ENCODE data around the gene ADARB2.
"Not testable (repeated sequence)": the region's sequence is repeated elsewhere in the genome, so short reads cannot be mapped to it uniquely, and the experiment has no call there.

Gene ADARB2

DNA sequence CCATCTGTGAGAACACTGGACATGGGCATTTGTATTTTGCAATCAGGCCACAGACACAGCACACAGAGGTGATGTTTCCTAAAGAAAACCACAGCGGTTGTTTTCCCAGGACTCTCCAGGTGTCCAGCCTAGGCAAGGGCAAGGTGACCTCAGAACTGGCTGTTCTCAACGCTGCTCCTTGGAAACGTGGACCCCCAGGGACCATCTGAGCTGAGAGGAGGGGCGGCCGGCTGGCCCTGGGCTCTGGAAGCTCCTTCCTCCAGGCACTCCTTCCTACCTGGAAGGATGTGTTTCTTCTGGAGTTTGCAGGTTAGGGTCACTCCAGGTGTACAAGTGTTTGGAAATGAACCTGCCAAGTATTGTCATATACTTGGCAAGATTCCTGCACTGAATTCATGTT, 103.1 kb downstream of the ADARB2 start:
- DNase-seq: no peak

DNA sequence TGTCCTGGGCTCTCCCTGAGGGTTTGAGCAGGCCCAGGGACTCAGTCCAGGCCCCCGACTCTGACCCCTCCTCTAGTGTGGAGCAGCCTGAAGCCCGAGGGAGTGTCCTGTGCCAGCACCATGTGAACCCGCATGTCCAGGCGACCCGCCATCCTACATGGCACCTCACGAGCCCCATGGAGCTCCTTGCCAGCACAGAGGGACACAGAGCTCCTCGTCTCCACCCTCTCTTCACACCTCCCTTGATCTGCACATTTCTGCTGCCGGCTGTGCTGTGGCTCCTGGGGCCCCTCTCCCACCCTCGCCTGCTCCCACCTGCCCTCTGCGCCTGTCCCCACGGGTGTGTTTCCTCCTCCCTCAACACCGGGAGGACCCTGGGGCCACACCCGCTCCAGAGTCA, 103.5 kb downstream of the ADARB2 start:
- no peak for DNase-seq

DNA sequence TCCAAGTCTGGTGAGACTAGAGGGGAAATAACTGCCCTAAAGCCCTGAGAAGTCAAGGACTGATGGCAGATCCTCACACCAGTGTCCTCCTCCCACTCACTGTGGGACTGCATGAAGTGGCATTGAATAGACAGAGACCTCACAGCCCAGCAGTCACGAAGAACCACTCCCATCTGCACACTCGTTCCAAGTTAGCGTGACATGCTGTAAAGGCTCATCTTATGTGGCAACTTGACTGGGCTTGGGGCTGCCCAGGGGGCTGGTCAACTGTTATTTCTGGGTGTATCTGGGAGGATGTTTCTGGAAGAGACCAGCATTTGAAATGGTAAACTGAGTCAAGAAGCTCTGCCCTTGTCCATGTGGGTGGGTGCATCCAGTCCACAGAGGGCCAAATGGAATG, 104.7 kb downstream of the ADARB2 start:
- DNase-seq: no peak

DNA sequence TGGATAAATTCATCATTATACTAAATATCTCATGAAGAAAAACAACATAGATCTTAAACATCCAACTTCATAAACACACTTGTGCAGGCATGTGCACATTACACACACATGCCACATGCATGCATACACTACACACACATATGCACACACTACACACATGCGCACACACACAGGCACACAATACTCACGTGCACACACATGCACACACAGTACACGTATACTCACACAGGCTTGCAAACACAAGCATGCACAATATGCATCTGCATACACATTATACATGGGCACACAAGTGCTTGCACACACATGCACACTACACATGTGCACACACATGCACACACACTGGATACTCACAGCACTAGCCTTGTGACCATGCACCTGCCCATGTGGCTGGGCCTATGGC, 105.2 kb downstream of the ADARB2 start:
- DNase-seq: no peak

DNA sequence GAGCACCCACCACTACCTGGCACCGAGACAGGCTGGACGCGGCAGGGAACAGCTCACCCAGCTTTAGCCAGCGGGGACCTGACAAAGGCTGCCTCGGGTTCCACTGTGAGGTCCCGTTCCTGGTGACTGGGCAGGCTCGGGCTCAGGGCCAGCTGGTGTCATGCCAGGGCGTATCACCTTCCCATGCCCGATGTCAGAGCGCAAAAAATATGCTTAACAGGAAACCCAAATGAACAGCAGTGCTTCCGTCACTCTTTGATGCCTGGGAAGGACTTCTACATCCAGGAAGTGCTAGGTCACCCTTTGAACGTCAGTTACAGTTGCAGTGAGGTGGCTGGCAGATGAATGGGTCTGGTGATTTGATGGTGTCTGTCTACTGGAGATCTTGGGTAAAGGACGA, 106.0 kb downstream of the ADARB2 start:
- DNase-seq: no peak

DNA sequence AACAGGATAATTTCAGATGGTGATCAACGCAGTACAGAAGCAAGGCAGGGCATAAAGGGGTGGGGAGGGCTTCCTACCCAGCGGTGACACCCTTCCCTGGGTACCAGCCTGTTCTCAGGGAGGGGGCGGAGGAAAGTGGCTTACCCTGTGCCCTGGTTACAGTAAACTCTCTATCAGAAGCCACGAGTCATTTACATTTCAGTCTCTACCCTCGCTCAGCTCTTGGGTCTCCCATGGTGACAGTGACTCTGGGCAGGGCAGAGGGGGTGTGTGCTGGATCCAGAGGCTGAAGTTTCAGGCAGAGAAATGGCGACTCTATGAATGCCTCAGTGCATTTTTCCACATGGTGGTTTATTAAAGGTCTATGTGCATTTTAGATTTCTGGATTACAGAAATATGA, 107.0 kb downstream of the ADARB2 start:
- no peak for DNase-seq

DNA sequence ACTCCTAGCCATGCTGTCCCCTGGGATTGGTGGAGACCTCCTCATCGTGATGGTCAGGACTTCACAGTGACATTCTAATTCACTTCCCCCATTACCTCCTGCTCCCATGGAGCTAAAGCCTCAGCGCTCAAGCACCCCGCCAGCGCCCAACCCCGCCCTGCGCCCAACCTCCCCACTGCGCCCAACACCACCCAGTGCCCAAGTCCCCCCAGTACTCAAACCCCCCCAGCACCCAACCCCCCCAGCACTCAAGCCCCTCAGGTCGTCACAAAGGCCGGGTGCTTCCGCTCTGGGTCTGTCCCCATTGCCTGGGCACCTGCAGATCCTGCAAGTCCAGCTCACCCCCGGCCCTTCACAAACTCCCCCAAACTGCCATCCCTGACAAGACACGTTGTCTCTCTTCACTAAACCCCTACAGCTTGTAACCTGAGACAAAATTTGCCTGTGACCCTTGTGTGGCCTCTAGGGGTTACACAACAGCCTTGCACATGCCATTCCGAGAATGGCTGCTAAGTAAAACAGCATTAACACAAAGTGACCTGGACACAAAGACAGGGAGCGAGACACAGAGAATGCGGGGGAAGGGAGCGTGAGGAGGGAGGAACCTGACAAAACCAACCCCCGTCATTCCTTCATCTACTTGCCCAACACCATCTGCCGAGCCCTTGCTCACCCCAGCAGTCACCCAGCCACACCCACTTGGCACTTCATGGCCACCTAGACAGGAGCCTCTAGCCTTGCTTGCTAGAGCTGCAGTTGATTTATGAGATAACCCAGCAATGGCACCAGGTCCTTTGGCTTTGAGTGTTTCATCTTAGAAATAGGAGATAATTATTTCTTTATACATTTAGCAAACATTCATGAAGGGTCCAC, 107.8 kb downstream of the ADARB2 start:
- DNase-seq: no peak

DNA sequence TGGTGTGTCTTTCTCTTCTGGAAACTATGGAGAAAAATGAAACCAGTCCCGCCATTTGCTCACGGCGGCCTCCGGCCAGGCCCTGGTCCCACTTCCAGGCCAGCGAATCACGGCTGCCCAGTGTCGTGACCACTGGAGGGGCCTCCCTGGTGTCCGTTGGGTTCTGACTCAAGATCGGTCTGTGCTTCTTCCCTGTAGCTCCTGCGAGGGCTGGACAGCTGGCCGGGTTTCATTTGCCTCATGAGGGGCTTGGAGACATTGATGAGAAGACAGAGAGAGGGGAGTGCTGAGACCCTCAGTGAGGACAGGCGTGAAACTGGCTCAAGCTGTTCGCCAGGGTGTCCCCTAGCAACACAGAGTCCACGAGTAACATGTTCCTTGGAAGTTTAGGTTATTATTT, 108.6 kb downstream of the ADARB2 start:
- no peak for DNase-seq

DNA sequence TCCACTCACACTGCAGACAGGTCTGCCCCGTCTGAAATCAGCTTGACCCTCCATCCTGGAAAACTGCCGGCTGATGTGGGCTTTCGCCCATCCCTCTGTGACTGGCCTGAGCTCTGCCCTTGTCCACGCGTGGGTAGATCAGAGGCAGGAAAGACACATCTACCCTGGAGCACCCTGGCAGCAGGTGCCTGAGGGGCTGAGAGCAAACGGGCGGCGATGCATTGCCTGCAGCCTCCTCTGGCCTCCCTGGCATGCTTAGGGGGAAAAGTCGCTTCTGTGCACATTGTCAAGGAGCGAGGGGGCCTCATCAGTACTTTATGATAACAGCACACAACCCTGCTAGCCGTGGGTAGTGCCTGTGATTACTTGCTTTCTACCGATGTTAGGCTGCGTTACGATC, 109.4 kb downstream of the ADARB2 start:
- DNase-seq: no peak

DNA sequence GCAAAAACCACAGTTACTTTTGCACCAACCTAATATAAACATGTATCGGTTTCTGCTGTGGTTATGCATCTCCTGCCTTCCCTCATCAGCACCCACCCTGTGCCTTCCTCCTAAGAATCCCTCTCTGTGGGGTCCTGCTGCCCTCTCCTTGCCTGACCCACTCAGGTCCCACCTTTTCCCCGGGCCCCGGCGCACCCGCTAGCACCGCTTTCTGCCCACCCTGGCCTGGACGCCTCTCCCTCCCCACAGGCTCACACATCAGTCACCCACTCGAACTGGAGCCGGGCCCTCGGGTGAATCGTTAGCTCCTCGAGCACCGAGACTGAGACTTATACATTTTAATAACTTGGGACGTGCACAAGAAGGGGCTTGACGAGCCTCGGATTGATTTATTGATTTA, 110.5 kb downstream of the ADARB2 start:
- no peak for DNase-seq

DNA sequence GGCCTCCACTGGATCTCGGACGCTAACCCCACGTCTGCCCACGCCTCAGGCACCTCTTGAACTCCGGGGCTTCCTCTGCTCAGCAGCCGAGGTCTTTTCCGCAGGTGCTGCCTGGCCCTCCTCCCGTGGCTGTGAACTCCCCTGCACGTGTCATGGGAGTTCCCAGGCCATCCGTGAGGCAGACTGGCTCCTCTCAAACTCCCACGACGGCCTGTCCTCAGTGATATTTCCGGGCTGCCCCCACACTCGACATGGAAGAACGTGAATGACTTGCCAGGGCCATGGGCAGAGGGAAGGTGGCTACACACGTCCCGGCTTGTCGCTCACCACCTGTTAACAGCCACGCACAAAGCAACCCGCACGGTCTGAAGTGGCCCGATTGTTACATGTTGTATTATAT, 110.9 kb downstream of the ADARB2 start:
- no peak for DNase-seq

DNA sequence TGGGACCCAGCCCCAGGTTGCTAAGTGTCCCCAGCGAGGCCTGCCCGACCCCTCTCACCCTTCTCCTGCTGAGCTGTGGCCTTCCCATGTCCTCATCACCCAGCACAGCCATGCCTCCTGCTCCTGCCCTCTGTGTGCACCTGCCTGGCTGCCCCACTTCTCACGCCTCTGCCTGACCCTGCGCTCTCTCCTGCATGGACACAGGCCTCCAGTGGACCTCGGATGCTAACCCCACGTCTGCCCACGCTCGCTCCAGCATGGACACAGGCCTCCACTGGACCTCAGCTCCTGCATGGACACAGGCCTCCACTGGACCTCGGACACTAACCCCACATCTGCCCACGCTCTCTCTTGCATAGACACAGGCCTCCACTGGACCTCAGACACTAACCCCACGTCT, 111.6 kb downstream of the ADARB2 start:
- no peak for DNase-seq

DNA sequence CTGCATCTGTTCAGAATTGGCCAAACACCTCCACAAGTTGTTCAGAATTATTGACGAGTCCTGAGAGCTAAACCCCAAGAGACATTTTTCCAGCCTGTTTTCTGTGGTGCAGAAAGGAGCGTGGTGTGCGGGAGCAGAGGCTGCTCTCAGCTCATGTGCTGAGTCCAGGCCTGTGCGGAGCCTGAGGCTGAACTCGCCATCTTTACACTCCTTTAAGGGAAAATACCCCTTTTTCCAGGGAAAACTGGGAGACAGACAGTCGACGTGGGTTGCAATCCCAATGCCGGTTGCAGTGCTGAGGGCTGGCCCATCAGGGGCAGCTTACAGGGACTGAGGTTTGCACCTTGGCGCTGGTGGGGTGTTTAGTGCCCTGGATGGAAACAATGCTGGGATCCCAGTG, 112.2 kb downstream of the ADARB2 start:
- no peak for DNase-seq

DNA sequence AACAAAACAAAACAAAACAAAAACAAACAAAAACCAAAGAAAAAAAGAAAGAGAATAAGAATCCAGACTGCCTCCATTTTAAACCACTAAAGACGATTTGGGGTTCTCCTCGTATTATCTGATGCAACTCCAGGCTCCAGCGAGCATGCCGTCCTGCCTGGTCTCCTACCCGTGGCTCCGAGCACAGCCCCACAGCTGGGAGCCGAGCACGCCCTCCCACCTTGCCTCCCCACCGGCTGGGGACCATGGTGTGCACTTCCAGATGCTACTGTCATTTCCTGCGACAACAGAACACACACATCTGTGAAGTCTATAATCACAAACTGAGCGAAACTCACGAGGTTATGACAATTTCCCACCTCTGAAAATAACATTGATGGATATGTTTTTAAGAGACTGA, 113.1 kb downstream of the ADARB2 start:
- no peak for DNase-seq

DNA sequence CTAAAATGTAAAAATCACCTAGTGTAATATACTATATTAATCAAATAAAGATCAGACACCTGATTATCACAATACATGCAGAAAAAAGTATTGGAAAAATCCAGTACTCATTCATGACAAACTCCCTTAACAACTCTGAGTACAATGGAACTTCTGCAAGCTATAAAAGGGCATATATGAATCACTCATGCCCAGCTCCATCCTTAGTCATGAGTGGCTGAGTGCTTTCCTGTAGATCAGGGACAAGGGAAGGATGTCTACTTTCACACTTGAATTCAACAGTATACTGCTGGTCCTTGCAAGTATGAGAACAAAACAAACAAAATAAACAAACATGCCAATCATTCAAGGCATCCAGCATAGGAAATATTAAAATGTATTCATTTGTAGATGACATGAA, 116.5 kb downstream of the ADARB2 start:
- DNase-seq: no peak

DNA sequence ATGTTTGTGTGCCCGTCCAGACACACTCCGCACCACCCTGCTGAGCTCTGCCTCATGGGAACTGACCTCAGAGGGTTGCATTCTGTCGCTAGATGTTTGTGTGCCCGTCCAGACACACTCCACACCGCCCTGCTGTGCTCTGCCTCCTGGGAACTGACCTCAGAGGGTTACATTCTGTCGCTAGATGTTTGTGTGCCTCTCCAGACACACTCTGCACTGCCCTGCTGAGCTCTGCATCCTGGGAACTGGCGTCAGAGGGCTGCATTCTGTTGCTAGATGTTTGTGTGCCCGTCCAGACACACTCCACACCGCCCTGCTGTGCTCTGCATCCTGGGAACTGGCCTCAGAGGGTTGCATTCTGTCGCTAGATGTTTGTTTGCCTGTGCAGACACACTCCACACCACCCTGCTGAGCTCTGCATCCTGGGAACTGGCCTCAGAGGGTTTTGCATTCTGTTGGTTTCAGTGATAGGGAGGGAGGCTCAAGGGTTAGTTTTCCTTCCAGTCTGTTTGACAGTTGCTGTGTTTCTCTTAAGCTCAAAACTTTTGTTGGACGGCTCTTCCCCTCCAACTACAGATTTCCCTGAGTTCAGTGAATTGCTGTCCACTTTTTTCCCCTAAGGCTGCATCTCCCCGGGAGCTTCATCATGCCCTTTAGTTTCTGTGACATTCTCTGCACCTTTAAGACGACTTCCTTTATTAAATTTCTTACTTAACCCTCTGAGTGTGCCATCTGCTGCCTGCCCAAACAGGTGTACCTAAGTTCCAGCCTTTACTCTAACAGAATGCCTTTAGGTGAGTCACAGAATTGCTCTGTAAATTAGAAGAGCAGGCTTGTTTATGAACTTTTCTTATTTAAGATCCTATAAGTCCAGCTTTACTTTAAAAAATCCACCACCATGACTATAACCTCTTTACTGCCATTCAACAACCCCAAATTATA, 119.7 kb downstream of the ADARB2 start:
- DNase-seq: not testable (repeated sequence)

DNA sequence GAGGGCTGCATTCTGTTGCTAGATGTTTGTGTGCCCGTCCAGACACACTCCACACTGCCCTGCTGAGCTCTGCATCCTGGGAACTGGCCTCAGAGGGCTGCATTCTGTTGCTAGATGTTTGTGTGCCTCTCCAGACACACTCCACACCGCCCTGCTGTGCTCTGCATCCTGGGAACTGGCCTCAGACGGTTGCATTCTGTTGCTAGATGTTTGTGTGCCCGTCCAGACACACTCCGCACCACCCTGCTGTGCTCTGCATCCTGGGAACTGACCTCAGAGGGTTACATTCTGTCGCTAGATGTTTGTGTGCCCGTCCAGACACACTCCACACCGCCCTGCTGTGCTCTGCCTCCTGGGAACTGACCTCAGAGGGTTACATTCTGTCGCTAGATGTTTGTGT, 120.6 kb downstream of the ADARB2 start:
- not testable (repeated sequence) for DNase-seq

DNA sequence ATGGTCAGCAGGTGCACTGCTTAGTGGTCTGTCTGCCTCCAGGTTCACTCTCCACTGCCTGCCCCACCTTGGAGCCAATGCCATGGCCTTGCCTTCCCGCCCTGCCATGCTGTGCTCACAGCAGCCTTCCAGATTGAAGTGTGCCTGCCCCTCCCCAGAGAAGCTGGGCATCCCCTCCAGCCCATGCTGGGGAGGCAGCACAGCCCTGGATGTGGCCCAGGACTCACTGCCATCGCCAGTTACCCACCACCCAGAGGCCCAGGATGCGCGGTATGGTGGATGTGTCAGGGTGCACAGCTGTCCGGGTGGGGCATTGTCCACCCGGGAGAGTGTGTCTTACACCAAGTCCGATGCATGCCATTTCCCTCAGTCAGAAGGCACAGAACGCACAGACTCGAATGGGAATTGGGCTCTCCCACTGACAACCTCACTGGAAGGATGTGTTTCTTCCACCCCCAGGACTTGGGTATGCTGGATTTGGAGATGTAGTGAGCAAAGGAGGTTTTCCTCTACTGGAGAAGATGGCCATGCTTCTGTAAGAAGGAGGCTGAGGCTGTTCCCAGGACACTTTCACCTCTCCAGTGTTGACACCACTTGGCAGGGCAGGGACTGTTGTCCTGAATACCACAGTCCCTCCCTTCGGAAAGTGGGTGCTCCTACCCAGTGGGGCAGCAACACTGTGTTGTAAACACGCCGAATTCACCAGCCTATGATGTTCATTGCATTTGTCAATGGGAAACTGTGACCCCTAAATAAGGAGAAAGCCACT, 122.0 kb downstream of the ADARB2 start:
- no peak for DNase-seq

DNA sequence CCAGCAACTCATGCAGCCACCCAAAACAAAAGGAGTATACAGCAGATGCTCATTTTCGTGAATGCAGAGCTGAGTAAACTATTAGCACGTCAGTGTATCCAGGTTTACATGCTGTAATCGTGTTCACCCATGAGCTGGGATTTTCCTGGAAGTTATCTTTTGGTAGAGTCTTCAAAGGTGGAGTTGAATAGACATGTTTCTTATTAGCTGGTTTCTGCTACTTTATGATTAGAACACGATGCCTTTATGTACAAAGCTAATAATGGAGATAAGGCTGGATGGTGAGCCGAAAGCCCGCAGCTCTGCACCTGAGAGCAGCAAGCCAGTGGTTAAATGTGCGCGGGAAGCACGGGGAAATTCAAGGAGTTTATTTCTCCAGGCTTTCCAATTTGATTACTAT, 123.8 kb downstream of the ADARB2 start:
- DNase-seq: no peak

DNA sequence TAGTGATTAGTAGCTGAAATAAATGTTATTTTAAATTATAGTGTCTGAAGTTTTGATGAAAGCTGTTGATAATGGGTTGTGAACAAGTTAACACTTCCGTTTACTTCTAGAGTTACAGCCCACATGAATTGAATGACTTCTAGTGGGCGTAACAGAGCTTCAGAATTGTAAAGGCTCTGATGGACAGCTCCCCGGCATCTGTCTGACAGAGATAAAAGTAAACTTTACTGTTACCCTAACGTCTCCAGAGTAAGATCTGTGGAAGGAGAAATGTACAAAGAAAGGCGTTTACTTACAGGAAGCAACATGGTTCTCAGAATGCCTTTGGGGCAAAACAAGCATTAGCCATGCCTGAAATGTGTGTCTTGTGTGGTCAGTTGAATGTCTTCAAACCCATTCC, 124.4 kb downstream of the ADARB2 start:
- no peak for DNase-seq

DNA sequence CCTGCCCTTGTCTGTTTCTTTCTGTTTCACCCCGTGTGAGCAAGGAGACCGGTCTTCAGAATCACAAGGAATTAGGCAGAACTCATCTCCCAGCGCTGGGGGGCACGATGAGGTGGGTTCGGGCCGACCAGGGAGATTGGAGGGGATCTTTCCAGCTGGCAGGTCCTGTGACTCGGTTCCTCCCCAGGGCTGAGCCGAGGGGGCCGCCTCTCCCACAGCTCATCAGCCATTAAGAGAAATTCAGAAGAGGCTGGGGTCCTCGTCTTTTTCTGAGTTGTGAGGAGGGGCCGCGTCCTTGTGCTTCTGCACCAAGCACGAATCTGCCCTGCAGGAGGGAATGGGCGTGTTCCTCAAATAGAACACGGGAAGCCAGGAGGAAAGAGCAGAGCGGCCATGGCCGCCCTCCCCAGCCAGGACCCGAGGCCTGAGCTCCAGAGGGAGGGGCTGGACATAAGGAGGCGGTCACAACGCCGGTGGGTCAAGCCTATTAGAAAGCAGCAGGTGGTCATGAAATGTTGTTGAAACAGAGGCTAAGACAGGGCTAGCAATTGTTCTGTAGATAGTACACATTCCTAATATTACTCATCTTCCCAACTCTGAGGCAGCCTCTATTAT, 125.3 kb downstream of the ADARB2 start:
- no peak for DNase-seq

DNA sequence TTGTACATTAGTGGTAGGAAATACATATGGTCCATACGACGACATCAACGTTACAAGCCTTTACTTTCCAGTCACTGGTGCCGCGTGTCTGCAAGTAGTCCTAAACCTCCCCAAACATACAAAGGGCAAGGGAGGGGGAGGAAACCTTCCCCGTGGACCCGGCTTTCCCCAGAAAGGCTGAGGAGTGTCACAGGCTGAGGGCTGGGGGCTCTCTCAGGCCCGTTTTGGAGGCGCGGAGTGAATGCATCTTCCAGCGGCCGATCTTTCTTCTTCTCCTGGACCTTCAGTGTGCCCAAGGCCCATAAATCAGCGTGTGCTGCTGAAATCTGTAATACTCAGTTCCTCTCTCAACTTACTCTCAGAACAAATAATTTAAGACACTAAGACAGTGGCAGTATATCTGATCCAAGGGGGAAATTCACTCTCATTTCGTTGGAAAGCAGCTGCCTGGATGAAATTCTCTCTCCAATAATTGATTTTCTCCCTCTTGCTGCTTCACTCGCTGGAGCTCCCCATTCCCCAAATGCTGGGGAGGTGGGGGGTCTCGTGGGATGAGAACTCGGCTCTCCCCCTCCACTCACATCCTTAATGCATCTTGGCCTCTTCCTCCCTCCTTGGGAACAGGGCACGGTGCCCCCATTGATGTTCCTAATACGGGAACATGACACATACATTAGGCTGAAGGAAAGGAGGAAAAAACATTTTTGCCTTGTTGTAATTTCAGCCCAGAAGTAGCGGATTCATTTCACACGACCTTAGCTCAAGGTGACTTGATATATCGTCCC, 126.1 kb downstream of the ADARB2 start:
- DNase-seq: no peak
